GM12878 (cell line): Measurements from ENCODE around the gene NASP. TPM values are rescaled to one million over a fixed set of nuclear protein-coding genes. Genes with fewer than 3 reads are reported as not detected.
A peak's percentile ranks its signal among the peaks of the same experiment; 100 is the strongest.

ENCODE experiments used
- CBFB ChIP-seq: IDR thresholded peaks from 2 replicates; pipeline ENCODE4 v1.6.1; 2016; ENCODE audit warnings: antibody characterized with exemption, low read depth
- CHD1 ChIP-seq: IDR thresholded peaks from 2 replicates; pipeline ENCODE4 v1.6.1; 2012; ENCODE audit warnings: low read depth, low read length, improper control_type of control experiment
- CREB1 ChIP-seq: IDR thresholded peaks from 2 replicates; pipeline ENCODE4 v1.6.1; 2012; ENCODE audit warnings: low read depth, mild to moderate bottlenecking, inconsistent platforms
- DPF2 ChIP-seq: fragments of 450-650 bp; IDR thresholded peaks from 2 replicates; pipeline ENCODE4 v1.6.1; 2017; ENCODE audit warnings: mild to moderate bottlenecking
- KDM1A ChIP-seq: fragments of 200-600 bp; sonication (generic); IDR thresholded peaks from 2 replicates; pipeline ENCODE4 v1.6.1; 2016; ENCODE audit warnings: borderline replicate concordance
- LARP7 ChIP-seq: fragments of 450-650 bp; IDR thresholded peaks from 2 replicates; pipeline ENCODE4 v1.6.1; 2017; ENCODE audit warnings: mild to moderate bottlenecking
- MYC ChIP-seq: IDR thresholded peaks from 2 replicates; pipeline ENCODE4 v1.6.1; 2011; ENCODE audit warnings: mild to moderate bottlenecking, low read length, moderate library complexity, inconsistent platforms; ENCODE audit not compliant: insufficient read depth, insufficient replicate concordance, insufficient read length, severe bottlenecking
- NR2C1 ChIP-seq: fragments of 450-650 bp; IDR thresholded peaks from 2 replicates; pipeline ENCODE4 v1.6.1; 2017; ENCODE audit warnings: antibody characterized with exemption, mild to moderate bottlenecking, moderate library complexity
- PAX5 ChIP-seq: IDR thresholded peaks from 2 replicates; pipeline ENCODE4 v1.6.1; 2011; ENCODE audit warnings: low read depth, low read length, borderline replicate concordance
- RCOR1 ChIP-seq: conservative IDR thresholded peaks from 2 replicates; pipeline ENCODE4 v1.6.1; 2012; ENCODE audit warnings: low read depth, low read length, improper control_type of control experiment
- RELA ChIP-seq: fragments of 450-650 bp; IDR thresholded peaks from 2 replicates; pipeline ENCODE4 v1.8.0; 2014; ENCODE audit warnings: borderline replicate concordance; ENCODE audit not compliant: partially characterized antibody
- SP1 ChIP-seq: IDR thresholded peaks from one replicate; pipeline ENCODE4 v1.6.1; 2011; ENCODE audit warnings: low read depth, low read length
- SPI1 ChIP-seq: IDR thresholded peaks from 2 replicates; pipeline ENCODE4 v1.6.1; 2011; ENCODE audit warnings: low read depth, mild to moderate bottlenecking, low read length, moderate library complexity, borderline replicate concordance; ENCODE audit not compliant: insufficient read depth
- ZBED1 ChIP-seq: IDR thresholded peaks from 2 replicates; pipeline ENCODE4 v1.6.1; 2016; ENCODE audit warnings: borderline replicate concordance
- ZNF274 ChIP-seq: IDR thresholded peaks from one replicate; pipeline ENCODE4 v1.8.0; 2011; ENCODE audit not compliant: insufficient read length, insufficient read depth
- ZZZ3 ChIP-seq: IDR thresholded peaks from 2 replicates; pipeline ENCODE4 v1.6.1; 2011; ENCODE audit warnings: low read depth; ENCODE audit not compliant: control insufficient read depth, insufficient read length
- polyA plus RNA-seq, 11 experiments: library from polyadenylated mRNA; depleted of rRNA in 4 of 11; unstranded in 6 of 11; stranded (reverse) in 5 of 11; fragments of >200 nt; fragmentation: Nextera tagmentation in 4 of 11; fragmentation: Illumina TruSeq in 1 of 11; extraction: Ambion mirVana in 4 of 11; extraction: Trizol in 1 of 11; gene quantifications; 1 replicate in 1 of 11; 2 replicates in 10 of 11; pipeline versions ENCODE4 v1.2.1 to v1.2.3, GENCODE V29; 2011 to 2016; ENCODE audit warnings: inconsistent platforms in 2 of 11, missing spikeins in 2 of 11, low read depth in 1 of 11
- total RNA-seq, 4 experiments: library from RNA; depleted of rRNA in 3 of 4; stranded (reverse); fragments of >200 nt in 3 of 4; fragmentation: Illumina TruSeq in 1 of 4; extraction: Trizol in 1 of 4; gene quantifications; 2 replicates each; pipeline versions ENCODE4 v1.2.1 to v1.2.3, GENCODE V29; 2013 to 2021
- TF ChIP-seq, protein P1 (sequence below): IDR thresholded peaks from 2 replicates; pipeline ENCODE4 v1.6.1; 2011; ENCODE audit warnings: borderline replicate concordance, low read depth, mild to moderate bottlenecking, moderate library complexity, mixed read lengths, low read length; ENCODE audit not compliant: insufficient read depth; ENCODE audit errors: extremely low read length
- TF ChIP-seq, protein P2 (sequence below): fragments of 450-650 bp; IDR thresholded peaks from 2 replicates; pipeline ENCODE4 v1.6.1; 2018; ENCODE audit warnings: mild to moderate bottlenecking, low read depth, moderate library complexity; ENCODE audit not compliant: partially characterized antibody
- TF ChIP-seq, protein P3 (sequence below): fragments of 450-650 bp; IDR thresholded peaks from 2 replicates; pipeline ENCODE4 v1.6.1; 2016; ENCODE audit warnings: mild to moderate bottlenecking
- TF ChIP-seq, protein P4 (sequence below): fragments of 450-650 bp; conservative IDR thresholded peaks from 2 replicates; pipeline ENCODE4 v1.6.1; 2017; ENCODE audit warnings: mild to moderate bottlenecking, moderate library complexity

NASP gene
- total and polyA plus RNA-seq, 10 of the 15 experiments (the other 5 are each of a cell fraction or from before 2014, with no cell fraction given) = 111 to 321 (median 205) TPM

DNA sequence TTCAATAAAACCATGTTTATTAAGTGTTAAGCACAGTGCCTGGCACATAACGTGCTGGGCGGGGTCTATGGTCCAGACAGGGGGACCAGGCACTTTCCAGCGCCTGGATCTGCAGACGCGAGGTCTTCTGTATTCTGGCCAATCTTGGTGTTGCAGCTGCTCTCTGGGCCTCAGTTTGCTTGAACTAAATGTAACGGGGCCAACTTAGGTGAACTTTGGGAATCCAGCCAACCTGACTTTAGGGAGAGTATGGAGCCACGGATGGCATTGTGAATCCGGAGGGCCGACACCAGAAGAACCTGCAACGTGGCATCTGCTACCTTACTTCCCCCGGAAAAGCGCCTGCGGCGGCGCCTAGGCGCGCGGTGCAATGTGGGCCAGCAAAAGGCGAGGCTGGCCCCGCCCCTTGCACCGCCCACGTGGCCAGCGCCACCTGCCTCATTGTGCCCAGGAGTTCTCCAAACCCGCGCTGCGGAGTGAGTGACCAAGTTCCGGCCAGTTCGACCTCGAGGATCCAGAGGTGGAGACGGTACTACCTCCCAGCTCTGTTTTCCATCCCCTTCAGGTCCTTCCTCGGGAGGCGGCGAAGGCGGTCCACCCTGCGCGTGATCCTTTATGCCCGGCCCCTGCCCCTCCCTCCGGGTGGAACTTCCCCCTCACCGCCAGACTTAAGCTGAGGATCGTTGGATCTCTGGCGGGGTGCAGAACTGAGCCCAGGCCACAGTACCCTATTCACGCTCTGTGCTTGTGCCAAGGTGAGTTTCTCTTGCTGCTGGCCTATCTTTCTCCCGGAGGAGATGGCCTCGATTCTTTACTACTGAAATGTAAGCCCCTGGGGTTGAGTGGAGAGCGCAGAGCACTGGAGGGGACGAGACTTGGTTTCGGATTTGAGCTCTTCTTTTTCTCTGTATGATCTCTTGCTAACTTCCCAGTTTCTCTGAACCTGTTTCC lies 33.2 kb upstream of the NASP start, which contains the start of gene AKR1A1 (continued):
- TF ChIP-seq MYC (peak; percentile 92), DPF2 (no peak; the same call in 1 of the 2 replicates), SPI1 (no peak), KDM1A (no peak), RELA (no peak), ZZZ3 (no peak), LARP7 (peak; percentile 46; the same call in 1 of the 2 replicates), NR2C1 (no peak), PAX5 (no peak), CREB1 (peak; percentile 46; the same call in 1 of the 2 replicates), ZNF274 (no peak), RCOR1 (0 out of 2 replicates have a peak, but pooled peaks have one; percentile 49), SP1 (peak; percentile 47), ZBED1 (no peak), CHD1 (no peak; the same call in 1 of the 2 replicates), CBFB (no peak; the same call in 1 of the 2 replicates)
- TF ChIP-seq, protein P1, sequence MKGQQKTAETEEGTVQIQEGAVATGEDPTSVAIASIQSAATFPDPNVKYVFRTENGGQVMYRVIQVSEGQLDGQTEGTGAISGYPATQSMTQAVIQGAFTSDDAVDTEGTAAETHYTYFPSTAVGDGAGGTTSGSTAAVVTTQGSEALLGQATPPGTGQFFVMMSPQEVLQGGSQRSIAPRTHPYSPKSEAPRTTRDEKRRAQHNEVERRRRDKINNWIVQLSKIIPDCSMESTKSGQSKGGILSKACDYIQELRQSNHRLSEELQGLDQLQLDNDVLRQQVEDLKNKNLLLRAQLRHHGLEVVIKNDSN = peak; percentile 91
- TF ChIP-seq, protein P2, sequence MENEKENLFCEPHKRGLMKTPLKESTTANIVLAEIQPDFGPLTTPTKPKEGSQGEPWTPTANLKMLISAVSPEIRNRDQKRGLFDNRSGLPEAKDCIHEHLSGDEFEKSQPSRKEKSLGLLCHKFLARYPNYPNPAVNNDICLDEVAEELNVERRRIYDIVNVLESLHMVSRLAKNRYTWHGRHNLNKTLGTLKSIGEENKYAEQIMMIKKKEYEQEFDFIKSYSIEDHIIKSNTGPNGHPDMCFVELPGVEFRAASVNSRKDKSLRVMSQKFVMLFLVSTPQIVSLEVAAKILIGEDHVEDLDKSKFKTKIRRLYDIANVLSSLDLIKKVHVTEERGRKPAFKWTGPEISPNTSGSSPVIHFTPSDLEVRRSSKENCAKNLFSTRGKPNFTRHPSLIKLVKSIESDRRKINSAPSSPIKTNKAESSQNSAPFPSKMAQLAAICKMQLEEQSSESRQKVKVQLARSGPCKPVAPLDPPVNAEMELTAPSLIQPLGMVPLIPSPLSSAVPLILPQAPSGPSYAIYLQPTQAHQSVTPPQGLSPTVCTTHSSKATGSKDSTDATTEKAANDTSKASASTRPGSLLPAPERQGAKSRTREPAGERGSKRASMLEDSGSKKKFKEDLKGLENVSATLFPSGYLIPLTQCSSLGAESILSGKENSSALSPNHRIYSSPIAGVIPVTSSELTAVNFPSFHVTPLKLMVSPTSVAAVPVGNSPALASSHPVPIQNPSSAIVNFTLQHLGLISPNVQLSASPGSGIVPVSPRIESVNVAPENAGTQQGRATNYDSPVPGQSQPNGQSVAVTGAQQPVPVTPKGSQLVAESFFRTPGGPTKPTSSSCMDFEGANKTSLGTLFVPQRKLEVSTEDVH = no peak
- TF ChIP-seq, protein P3, sequence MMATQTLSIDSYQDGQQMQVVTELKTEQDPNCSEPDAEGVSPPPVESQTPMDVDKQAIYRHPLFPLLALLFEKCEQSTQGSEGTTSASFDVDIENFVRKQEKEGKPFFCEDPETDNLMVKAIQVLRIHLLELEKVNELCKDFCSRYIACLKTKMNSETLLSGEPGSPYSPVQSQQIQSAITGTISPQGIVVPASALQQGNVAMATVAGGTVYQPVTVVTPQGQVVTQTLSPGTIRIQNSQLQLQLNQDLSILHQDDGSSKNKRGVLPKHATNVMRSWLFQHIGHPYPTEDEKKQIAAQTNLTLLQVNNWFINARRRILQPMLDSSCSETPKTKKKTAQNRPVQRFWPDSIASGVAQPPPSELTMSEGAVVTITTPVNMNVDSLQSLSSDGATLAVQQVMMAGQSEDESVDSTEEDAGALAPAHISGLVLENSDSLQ = no peak
- TF ChIP-seq, protein P4, sequence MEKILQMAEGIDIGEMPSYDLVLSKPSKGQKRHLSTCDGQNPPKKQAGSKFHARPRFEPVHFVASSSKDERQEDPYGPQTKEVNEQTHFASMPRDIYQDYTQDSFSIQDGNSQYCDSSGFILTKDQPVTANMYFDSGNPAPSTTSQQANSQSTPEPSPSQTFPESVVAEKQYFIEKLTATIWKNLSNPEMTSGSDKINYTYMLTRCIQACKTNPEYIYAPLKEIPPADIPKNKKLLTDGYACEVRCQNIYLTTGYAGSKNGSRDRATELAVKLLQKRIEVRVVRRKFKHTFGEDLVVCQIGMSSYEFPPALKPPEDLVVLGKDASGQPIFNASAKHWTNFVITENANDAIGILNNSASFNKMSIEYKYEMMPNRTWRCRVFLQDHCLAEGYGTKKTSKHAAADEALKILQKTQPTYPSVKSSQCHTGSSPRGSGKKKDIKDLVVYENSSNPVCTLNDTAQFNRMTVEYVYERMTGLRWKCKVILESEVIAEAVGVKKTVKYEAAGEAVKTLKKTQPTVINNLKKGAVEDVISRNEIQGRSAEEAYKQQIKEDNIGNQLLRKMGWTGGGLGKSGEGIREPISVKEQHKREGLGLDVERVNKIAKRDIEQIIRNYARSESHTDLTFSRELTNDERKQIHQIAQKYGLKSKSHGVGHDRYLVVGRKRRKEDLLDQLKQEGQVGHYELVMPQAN = peak; percentile 85
